Measurements from ENCODE around the gene MMP20. TPM values are rescaled to one million over a fixed set of nuclear protein-coding genes. Genes with fewer than 3 reads are reported as not detected.

The MMP20 gene
- total and polyA plus RNA-seq, 2 of the 13 experiments (the other 11 are each of a cell fraction or from before 2014, with no cell fraction given), result 0.05 TPM; not detected in 1

DNA sequence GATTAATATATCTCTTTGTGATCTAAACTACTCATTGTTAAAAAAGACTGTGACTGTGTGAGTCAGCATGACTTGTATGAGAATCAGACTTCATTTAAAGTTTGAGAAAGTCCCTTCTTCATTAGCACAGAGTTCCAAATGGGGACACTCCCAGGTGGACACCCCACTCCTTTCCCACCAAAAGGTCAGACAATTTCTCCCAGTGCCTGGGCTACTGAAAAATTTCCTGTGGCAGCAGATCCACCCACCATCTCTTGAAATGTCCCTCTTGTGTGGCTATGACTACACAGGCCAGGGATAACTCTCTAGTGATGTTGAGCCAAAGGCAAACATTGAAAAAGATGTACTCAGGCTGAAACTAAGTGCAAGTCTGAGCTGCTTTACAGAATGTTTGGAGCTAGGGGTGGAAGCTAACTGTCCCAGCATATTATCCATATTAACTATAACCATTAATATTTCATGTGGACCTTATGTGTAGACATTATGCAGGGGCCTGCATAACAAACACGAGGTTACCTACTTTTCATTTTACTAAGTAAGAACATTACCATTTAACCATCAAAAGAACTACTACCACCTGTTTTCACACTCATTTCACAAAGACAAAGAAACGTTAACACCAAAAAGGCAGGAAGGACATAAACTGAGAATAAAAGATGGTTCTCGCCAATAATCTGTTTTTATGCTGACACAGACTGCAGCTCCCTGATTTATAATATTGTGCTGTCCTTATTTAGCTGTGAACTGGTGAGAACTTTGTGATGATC is 44.8 kb downstream of the MMP20 start:
- H3K27me3 ChIP-seq (ENCODE audit: control insufficient read depth in 1 of 2, insufficient read depth in 2 of 2, low read length in 2 of 2), result no peaks in the 10 kb centered on the region
- no peaks in the 10 kb centered on the region for H4K20me1 ChIP-seq (ENCODE audit: insufficient read depth, low read length)
- no peak overlapping the region for H3K27ac ChIP-seq (ENCODE audit: extremely low read length, insufficient read depth, low read length)
- no peak overlapping the region for H3K4me3 ChIP-seq (replicated peaks in 1 of 3; ENCODE audit: insufficient read depth in 1 of 3, low read depth in 2 of 3, low read length in 3 of 3)
- no peak overlapping the region for H2AFZ ChIP-seq (ENCODE audit: low read length)
- POLR2A ChIA-PET, result interaction anchor here (1.5 kb wide), 1 partner anchor 16 kb away, joined by 4 read pairs; no protein-coding TSS in a partner anchor
- CTCF ChIA-PET (ENCODE audit: low intra/inter-chr PET ratio, low total read pairs), result no interaction called here
- ATAC-seq (peak; percentile 32; the same call in 1 of the 3 replicates), DNase-seq (ENCODE audit: low spot score) (no peak), FAIRE-seq (no peak)
- peak overlapping the region; percentile 44; the same call in 1 of the 2 replicates for H3K4me2 ChIP-seq (ENCODE audit: low read depth, low read length)
- intact Hi-C loops (cut with micrococcal nuclease; ENCODE audit: unreplicated experiment) (no loop called here), in situ Hi-C loops (cut with HindIII; ENCODE audit: extremely low pct_ligation_motif_present, low pct_unique_long_range_greater_than_20kb) (no loop called here)
- peaks cover 18% of the 10 kb centered on the region for H3K4me1 ChIP-seq (ENCODE audit: insufficient read depth, low read length)
- H3K36me3 ChIP-seq (replicated peaks in 1 of 2; ENCODE audit: control insufficient read depth in 1 of 2, insufficient read depth in 2 of 2, low read length in 2 of 2), result no peaks in the 10 kb centered on the region
- no peaks in the 10 kb centered on the region for H3K79me2 ChIP-seq (ENCODE audit: insufficient read depth, low read length)
- no peak overlapping the region for H3K9ac ChIP-seq (ENCODE audit: insufficient read depth, low read depth, low read length)
- BruUV-seq (replicated peaks), result no TSS peak
- 39% methylated on average over 3 of the region's 3 CpGs for WGBS (ENCODE audit: low lambda C conversion rate)
- H3K9me3 ChIP-seq (ENCODE audit: low read length), result no peaks in the 10 kb centered on the region
- no peak for TF ChIP-seq RXRB (CRISPR knock-in tag; IDR thresholded peaks at IDR 0.05; ENCODE audit: borderline replicate concordance)
- TF ChIP-seq, protein P1, sequence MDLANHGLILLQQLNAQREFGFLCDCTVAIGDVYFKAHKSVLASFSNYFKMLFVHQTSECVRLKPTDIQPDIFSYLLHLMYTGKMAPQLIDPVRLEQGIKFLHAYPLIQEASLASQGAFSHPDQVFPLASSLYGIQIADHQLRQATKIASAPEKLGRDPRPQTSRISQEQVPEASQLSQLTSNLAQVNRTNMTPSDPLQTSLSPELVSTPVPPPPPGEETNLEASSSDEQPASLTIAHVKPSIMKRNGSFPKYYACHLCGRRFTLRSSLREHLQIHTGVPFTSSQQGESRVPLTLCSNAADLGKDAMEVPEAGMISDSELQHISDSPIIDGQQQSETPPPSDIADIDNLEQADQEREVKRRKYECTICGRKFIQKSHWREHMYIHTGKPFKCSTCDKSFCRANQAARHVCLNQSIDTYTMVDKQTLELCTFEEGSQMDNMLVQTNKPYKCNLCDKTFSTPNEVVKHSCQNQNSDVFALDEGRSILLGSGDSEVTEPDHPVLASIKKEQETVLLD (CRISPR knock-in tag; IDR thresholded peaks at IDR 0.05; ENCODE audit: low read depth), result no peak
- TF ChIP-seq, protein P2, sequence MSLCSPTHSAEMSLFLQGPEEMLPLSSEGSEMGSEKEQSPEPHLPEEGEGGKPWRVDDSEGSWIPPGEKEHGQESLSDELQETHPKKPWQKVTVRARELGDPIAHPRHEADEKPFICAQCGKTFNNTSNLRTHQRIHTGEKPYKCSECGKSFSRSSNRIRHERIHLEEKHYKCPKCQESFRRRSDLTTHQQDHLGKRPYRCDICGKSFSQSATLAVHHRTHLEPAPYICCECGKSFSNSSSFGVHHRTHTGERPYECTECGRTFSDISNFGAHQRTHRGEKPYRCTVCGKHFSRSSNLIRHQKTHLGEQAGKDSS (CRISPR knock-in tag; IDR thresholded peaks at IDR 0.05; ENCODE audit: borderline replicate concordance, low read depth), result no peak
- no peak for TF ChIP-seq SOX6 (IDR thresholded peaks at IDR 0.05)
- TF ChIP-seq SOX6 (CRISPR knock-in tag; IDR thresholded peaks at IDR 0.05), result no peak
- TF ChIP-seq, protein P3, sequence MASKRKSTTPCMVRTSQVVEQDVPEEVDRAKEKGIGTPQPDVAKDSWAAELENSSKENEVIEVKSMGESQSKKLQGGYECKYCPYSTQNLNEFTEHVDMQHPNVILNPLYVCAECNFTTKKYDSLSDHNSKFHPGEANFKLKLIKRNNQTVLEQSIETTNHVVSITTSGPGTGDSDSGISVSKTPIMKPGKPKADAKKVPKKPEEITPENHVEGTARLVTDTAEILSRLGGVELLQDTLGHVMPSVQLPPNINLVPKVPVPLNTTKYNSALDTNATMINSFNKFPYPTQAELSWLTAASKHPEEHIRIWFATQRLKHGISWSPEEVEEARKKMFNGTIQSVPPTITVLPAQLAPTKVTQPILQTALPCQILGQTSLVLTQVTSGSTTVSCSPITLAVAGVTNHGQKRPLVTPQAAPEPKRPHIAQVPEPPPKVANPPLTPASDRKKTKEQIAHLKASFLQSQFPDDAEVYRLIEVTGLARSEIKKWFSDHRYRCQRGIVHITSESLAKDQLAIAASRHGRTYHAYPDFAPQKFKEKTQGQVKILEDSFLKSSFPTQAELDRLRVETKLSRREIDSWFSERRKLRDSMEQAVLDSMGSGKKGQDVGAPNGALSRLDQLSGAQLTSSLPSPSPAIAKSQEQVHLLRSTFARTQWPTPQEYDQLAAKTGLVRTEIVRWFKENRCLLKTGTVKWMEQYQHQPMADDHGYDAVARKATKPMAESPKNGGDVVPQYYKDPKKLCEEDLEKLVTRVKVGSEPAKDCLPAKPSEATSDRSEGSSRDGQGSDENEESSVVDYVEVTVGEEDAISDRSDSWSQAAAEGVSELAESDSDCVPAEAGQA (IDR thresholded peaks at IDR 0.05; ENCODE audit: low read depth), result no peak
- TF ChIP-seq, protein P3 (CRISPR knock-in tag; IDR thresholded peaks at IDR 0.05; ENCODE audit: borderline replicate concordance), result no peak
- TF ChIP-seq ZNF253 (CRISPR knock-in tag; IDR thresholded peaks at IDR 0.05; ENCODE audit: borderline replicate concordance), result no peak
- TF ChIP-seq ZNF138 (CRISPR knock-in tag; IDR thresholded peaks at IDR 0.05; ENCODE audit: low read depth), result no peak
- no peak for TF ChIP-seq ZNF143 (CRISPR knock-in tag; IDR thresholded peaks at IDR 0.05)
- no peak for TF ChIP-seq PITX1 (CRISPR knock-in tag; IDR thresholded peaks at IDR 0.05)
- no peak for TF ChIP-seq PHF8 (CRISPR knock-in tag; IDR thresholded peaks at IDR 0.05)
- TF ChIP-seq RBM39 (IDR thresholded peaks at IDR 0.05; ENCODE audit: low read depth, low read length, poor library complexity, severe bottlenecking), result no peak
- TF ChIP-seq, protein P4, sequence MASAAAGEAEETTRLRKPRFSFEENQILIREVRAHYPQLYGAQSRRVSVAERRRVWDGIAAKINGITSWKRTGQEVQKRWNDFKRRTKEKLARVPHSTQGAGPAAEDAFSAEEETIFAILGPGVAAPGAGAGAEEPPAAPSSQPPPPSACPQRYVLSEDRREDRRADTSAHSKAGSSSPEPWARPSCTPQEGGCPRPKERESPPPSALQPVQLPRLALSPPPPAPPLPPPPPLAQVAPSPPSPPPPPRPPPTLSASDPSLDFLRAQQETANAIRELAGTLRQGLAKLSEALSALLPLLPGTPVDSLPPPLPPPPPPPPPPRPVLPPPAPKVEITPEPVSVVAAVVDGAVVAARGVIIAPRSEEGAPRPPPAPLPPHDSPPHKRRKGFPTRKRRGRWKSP (CRISPR knock-in tag; IDR thresholded peaks at IDR 0.05), result no peak
- TF ChIP-seq EEA1 (CRISPR knock-in tag; IDR thresholded peaks at IDR 0.05; ENCODE audit: borderline replicate concordance), result no peak

Data from HepG2 (cell line).